H1 (cell line): ENCODE measurements around the gene NRXN3. TPM values are rescaled to one million over a fixed set of nuclear protein-coding genes. Genes with fewer than 3 reads are reported as not detected.

ENCODE experiments used
- ASH2L ChIP-seq: fragments of 200-600, 300-600 bp; sonication (generic); IDR thresholded peaks from one replicate; pipeline ENCODE4 v1.7.1; 2017; ENCODE audit warnings: low read length
- CBX8 ChIP-seq: fragments of 300-800, 300-1000 bp; sonication (generic); IDR thresholded peaks from 2 replicates; pipeline ENCODE4 v1.7.1; 2016; ENCODE audit warnings: low read depth, low read length, borderline replicate concordance
- CTBP2 ChIP-seq: IDR thresholded peaks from 2 replicates; pipeline ENCODE4 v1.7.0; 2011; ENCODE audit warnings: borderline replicate concordance, mild to moderate bottlenecking, moderate library complexity, mixed read lengths, low read length; ENCODE audit not compliant: insufficient read depth, insufficient read length
- JUND ChIP-seq: IDR thresholded peaks from 2 replicates; pipeline ENCODE4 v1.6.1; 2011; ENCODE audit warnings: mild to moderate bottlenecking, improper control_type of control experiment, low read length
- RAD21 ChIP-seq, 2 experiments: IDR thresholded peaks in 1 of 2; conservative IDR thresholded peaks in 1 of 2; 2 replicates each; pipeline ENCODE4 v1.6.1; 2011; ENCODE audit warnings: low read depth in 2 of 2, low read length in 2 of 2, improper control_type of control experiment in 1 of 2, inconsistent platforms in 1 of 2, mild to moderate bottlenecking in 1 of 2, moderate library complexity in 1 of 2
- TAF7 ChIP-seq: optimal IDR thresholded peaks from 2 replicates; pipeline ENCODE3; 2011; ENCODE audit warnings: low read depth, mild to moderate bottlenecking, inconsistent platforms, low read length, moderate library complexity, borderline replicate concordance
- ZNF274 ChIP-seq: IDR thresholded peaks from 2 replicates; pipeline ENCODE4 v1.7.0; 2012; ENCODE audit warnings: low read length, borderline replicate concordance; ENCODE audit errors: extremely low read depth
- polyA plus RNA-seq, 7 experiments: library from polyadenylated mRNA; depleted of rRNA in 3 of 7; stranded (reverse) in 5 of 7; unstranded in 2 of 7; fragments of >200 nt in 5 of 7; fragments of 200-250 nt in 2 of 7; gene quantifications; 1 replicate in 5 of 7; 2 replicates in 1 of 7; 4 replicates in 1 of 7; pipeline versions ENCODE4 v1.2.1 to v1.2.3, GENCODE V29; 2011 to 2013; ENCODE audit warnings: missing spikeins in 2 of 7, mixed read lengths in 2 of 7
- total RNA-seq: library from RNA; stranded (reverse); fragmentation: NEBNext Ultra II Directional; extraction: Animal tissue kit (Norgen Biotek cat#: 25700); gene quantifications from 2 replicates; pipeline ENCODE4 v1.2.1, GENCODE V29; 2021

Gene NRXN3
- total and polyA plus RNA-seq, 2 of the 8 experiments (the other 6 are each of a cell fraction or from before 2014, with no cell fraction given): 2.6 to 4.1 TPM

- TF ChIP-seq RAD21 (IDR thresholded peaks at IDR 0.05 in 1 of 2, conservative IDR thresholded peaks at IDR 0.05 in 1 of 2; ENCODE audit: low read depth in 2 of 2, low read length in 2 of 2): no peak
- TF ChIP-seq ASH2L: no peak
- no peak for TF ChIP-seq CBX8
- no peak for TF ChIP-seq CTBP2
- TF ChIP-seq TAF7: no peak
- TF ChIP-seq ZNF274: no peak
- TF ChIP-seq JUND: no peak
- TF ChIP-seq, all 59 proteins: peak for 0
Measured at GRCh38 chr14:79734151-79734550, 1564.0 kb downstream of the NRXN3 start (continued).
